ENCODE results near the gene HOXA6. TPM values are rescaled to one million over a fixed set of nuclear protein-coding genes. Genes with fewer than 3 reads are reported as not detected.

The HOXA6 gene
- total and polyA plus RNA-seq, 11 donors = not detected

DNA sequence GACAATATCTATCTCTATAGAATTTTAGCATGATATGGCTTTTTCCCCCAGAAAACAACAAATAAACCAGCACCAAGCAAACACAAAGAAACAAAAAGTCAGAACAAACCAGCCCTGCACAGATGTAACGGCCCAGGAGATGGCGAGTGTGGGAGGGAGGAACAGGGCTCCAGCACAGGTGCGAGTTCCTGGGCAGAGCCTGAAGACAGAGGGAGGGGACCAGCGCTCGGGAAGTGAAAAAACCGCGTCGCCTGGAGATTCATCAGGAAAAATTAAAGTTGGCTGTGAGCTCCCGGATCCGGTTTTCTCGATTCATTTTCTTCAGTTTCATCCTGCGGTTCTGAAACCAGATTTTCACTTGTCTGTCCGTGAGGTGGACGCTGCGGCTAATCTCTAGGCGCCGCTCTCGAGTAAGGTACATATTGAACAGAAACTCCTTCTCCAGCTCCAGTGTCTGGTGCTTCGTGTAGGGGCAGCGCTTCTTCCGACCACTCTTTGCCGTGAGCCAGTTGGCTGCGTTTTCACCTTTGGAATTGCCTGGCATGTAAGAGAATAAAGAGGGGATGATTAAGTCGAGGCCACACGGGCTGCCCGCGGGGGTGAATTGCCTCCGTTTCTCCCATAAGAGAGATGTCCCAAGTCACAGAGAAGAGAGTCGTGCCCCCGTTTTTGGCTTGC is 24.2 kb upstream of the HOXA6 start:
- Histone ChIP-seq H3K27ac (peak overlapping the region in 1 of 12 donors; percentile 91), H3K9me3 (no peaks in the 10 kb centered on the region), H3K4me1 (peaks cover 0 to 43% (median 20%) of the 10 kb centered on the region in 12 donors), H3K36me3 (no peaks in the 10 kb centered on the region), H3K4me3 (no peak overlapping the region), H3K27me3 (peaks cover 88 to 100% (median 99%) of the 10 kb centered on the region in 9 donors)
- DNase-seq = peak in 1 of 5 donors; percentile 45
- WGBS, 4 donors = 3 to 11% (median 8%) methylated on average over 30 of the region's 30 CpGs
- ATAC-seq = no peak
- TF ChIP-seq, protein P1, sequence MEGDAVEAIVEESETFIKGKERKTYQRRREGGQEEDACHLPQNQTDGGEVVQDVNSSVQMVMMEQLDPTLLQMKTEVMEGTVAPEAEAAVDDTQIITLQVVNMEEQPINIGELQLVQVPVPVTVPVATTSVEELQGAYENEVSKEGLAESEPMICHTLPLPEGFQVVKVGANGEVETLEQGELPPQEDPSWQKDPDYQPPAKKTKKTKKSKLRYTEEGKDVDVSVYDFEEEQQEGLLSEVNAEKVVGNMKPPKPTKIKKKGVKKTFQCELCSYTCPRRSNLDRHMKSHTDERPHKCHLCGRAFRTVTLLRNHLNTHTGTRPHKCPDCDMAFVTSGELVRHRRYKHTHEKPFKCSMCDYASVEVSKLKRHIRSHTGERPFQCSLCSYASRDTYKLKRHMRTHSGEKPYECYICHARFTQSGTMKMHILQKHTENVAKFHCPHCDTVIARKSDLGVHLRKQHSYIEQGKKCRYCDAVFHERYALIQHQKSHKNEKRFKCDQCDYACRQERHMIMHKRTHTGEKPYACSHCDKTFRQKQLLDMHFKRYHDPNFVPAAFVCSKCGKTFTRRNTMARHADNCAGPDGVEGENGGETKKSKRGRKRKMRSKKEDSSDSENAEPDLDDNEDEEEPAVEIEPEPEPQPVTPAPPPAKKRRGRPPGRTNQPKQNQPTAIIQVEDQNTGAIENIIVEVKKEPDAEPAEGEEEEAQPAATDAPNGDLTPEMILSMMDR (IDR thresholded peaks at IDR 0.05) = no peak
- intact Hi-C loops (cut with DNase I) = loop anchor here in 1 of 10 donors (10.0 kb wide), 1 partner anchor 1307 kb away; no protein-coding TSS in a partner anchor

DNA sequence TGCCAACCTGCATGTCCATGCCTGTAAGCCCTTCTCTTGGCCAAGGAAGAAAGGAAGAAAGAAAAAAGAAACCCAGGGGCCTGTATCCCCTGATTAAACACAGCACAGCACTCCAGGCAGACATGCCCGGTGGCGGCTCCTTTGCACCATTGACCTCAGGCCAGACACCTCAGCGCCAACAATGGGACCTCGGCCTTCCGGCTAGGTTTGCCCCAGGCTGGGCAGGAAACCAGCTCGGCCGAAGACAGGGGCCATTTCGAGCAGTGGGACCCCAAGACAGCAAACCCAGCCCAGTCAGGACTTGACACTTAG is 23.7 kb upstream of the HOXA6 start:
- TF ChIP-seq, protein P1 (IDR thresholded peaks at IDR 0.05) = no peak
- no peak for TF ChIP-seq POLR2A (IDR thresholded peaks at IDR 0.05)
- intact Hi-C loops (cut with DNase I) = loop anchor here in 1 of 10 donors (10.0 kb wide), 1 partner anchor 1306 kb away; no protein-coding TSS in a partner anchor
- ATAC-seq (no peak), DNase-seq (peak in 1 of 5 donors; percentile 33)
- peaks cover 91 to 100% (median 99%) of the 10 kb centered on the region in 9 donors for H3K27me3 ChIP-seq
- H3K4me3 ChIP-seq = peak overlapping the region in 1 of 12 donors; percentile 6
- no peaks in the 10 kb centered on the region for H3K9me3 ChIP-seq
- H3K4me1 ChIP-seq = peaks cover 0 to 48% (median 20%) of the 10 kb centered on the region in 12 donors
- 7 to 15% (median 10%) methylated on average over 7 to 8 of the region's 8 CpGs for WGBS, 4 donors
- H3K36me3 ChIP-seq = no peaks in the 10 kb centered on the region
- H3K27ac ChIP-seq = peak overlapping the region in 1 of 12 donors; percentile 91

DNA sequence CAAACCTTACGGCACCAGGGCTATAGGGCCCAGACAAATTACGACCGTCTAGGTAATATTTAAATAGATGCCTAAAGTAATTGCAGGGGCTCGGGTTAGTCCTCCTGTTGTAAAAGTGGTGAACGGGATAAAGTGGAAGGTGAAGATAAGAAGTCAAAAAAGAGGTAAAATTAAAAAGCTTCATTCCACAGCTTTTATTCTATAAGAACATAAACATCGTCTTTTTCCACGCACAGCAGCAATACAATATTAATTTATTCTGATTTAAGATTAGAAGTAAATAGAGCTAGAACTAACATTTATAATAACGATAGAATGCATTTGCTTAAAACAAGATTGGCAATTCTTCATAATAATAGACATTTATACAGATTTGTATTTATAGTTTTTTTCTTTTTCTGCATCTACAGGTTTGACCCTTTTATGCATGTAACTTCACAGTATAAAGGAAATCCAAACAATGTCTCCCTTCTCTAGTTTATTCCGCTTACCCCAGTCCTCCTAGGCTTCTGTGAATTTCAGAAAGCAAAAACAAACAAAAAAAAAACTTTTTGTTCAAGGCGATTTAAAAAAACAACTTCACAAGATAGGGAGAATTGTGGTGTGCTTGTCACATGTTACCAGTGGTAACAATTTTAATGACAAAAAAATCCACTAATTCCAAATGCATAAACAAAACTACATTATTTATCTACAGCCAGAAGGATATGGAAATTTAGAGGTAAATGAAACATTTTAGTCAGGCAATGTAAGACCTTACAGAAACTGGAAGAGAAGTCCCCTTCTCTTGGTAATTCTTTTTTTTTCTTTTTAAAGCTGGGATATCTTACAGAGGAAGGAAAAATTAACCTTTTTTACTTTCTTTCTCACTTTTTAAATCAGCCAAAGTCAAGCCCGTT is 23.1 kb upstream of the HOXA6 start:
- Histone ChIP-seq H3K36me3 (no peaks in the 10 kb centered on the region), H3K4me1 (peaks cover 0 to 54% (median 21%) of the 10 kb centered on the region in 12 donors), H3K4me3 (peak overlapping the region in 1 of 12 donors; percentile 6), H3K27me3 (peaks cover 91 to 100% (median 99%) of the 10 kb centered on the region in 9 donors), H3K9me3 (no peaks in the 10 kb centered on the region), H3K27ac (peak overlapping the region in 1 of 12 donors; percentile 91)
- 15 to 20% (median 17%) methylated on average over 11 of the region's 11 CpGs for WGBS, 4 donors
- DNase-seq = no peak
- intact Hi-C loops (cut with DNase I) = loop anchor here in 1 of 10 donors (10.0 kb wide), 1 partner anchor 1306 kb away; no protein-coding TSS in a partner anchor
- no peak for ATAC-seq
- TF ChIP-seq, protein P1 (IDR thresholded peaks at IDR 0.05) = no peak
- TF ChIP-seq POLR2A (IDR thresholded peaks at IDR 0.05) = no peak

Measured in heart left ventricle (tissue), 16 donors.